HG02970 (cell line): ENCODE results near the gene METTL15.
A peak's percentile ranks its signal among the peaks of the same experiment; 100 is the strongest.
"Not testable (repeated sequence)": the region's sequence is repeated elsewhere in the genome, so short reads cannot be mapped to it uniquely, and the experiment has no call there.

Source experiments
- ATAC-seq: cut with Tn5 transposase; IDR thresholded peaks from one replicate; pipeline ENCODE4 v1.9.1; 2021; ENCODE audit warnings: mild to moderate bottlenecking, moderate library complexity, moderate number of reproducible peaks; ENCODE audit not compliant: unreplicated experiment, low FRiP score

Gene METTL15, protein sequence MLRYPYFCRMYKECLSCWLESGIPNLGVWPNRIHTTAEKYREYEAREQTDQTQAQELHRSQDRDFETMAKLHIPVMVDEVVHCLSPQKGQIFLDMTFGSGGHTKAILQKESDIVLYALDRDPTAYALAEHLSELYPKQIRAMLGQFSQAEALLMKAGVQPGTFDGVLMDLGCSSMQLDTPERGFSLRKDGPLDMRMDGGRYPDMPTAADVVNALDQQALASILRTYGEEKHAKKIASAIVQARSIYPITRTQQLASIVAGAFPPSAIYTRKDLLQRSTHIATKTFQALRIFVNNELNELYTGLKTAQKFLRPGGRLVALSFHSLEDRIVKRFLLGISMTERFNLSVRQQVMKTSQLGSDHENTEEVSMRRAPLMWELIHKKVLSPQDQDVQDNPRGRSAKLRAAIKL

DNA sequence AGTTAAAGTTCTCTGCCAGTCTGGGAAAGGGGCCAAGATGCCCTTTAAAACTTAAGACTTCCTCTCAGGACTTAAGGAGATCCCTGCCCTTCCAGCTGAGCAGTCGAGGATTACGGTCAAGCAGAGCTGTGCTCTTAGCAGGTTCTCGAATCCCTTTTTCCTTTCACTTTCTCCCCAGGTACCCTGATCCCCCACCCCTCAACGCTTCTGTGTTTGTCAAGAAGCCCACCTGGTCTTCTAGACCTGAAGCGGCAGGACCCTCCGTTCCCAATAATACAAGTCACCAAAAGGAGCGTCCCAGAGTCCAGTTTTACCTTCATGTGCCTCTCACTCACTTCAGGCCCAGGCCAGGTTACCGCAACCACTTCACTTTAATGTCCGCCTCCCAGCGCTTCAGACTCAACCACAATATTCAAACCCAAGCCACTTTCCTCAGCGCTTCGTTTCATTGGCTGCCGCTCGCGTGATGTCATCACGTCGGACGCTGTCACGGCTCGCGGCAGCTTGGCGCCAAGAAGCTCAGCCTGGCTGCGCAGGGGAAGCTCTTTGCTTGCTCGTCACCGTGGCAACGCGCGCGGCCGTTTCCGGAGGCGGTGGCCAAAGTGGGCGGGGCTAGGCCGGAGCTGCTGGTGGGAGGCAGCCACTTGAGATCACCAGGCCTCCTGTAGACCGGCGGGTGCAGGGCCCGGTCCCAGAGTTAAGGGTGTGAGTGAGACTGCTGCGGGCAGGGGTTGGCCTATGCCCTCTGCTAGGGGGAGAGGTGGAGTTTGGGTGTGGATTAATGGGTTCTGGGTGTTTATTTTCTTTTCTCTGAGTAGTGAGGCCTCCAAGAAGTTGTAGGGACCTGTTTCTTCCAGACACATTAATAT, at the start of gene METTL15, which contains the start of gene KIF18A:
Gene METTL15 (plus strand): TSS at position 639 of the 869 bp plus-strand sequence. CDS start 4,947 bp downstream, outside the sequence.
Gene KIF18A (minus strand): TSS at position 407 of the 869 bp plus-strand sequence. CDS start 10,209 bp downstream, outside the sequence.
- ATAC-seq: peak; percentile 96

GRCh38 chr11:28071305-28071704, 36.9 kb upstream of the METTL15 start:
- ATAC-seq: no peak

- ATAC-seq: no peak
Measured at GRCh38 chr11:28072321-28072720, 35.9 kb upstream of the METTL15 start.

DNA sequence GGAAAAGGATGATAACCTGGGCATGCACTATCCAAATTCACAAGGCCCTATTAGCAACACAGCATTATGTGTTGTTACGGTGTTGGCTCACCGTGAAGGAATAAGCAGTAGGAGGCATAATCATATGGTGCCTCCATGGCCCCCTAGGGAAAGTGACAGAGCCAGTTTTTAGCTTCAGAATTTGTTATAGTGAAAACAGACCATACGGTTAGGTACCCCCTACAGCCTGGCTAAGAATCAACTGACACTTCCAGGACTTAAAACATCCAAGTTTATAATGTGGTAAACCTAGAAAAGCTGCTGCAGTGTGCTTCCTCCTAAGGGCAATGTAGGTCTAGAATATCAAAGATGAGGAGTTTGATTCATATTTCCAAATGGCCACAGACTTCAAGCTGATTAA, 30.7 kb upstream of the METTL15 start:
- no peak for ATAC-seq

DNA sequence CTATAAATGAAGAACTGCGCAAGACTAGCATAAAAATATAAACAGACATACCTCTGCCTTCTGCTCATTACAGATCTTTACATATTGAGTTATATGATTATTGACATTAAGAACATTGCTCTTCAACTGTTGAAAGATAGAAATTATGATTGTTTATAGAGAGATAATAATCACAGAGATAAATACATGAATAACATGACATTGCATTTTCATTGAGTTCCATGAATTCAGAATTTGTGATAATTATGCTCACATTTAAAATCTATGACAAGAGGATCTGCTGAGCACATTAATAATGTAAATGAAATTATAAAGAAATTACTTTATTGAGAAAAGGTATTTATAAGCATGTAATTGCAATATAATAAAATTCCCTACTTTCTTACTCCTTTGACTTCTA, 25.1 kb upstream of the METTL15 start:
- ATAC-seq: no peak

- no peak for ATAC-seq
Measured at GRCh38 chr11:28086569-28086968, 21.6 kb upstream of the METTL15 start.

DNA sequence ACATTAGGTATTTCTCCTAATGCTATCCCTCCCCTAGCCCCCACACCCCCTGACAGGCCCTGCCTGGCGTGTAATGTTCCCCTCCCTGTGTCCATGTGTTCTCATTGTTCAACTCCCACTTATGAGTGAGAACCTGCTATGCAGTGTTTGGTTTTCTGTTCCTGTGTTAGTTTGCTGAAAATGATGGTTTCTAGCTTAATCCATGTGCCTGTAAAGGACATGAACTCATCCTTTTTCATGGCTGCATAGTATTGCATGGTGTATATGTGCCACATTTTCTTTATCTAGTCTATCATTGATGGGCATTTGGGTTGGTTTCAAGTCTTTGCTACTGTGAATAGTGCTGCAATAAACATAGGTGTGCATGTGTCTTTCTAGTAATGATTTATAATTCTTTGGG, 21.0 kb upstream of the METTL15 start:
- ATAC-seq: not testable (repeated sequence)

- not testable (repeated sequence) for ATAC-seq
Measured at GRCh38 chr11:28087693-28088092, 20.5 kb upstream of the METTL15 start.

- ATAC-seq: no peak
Measured at GRCh38 chr11:28089378-28089777, 18.8 kb upstream of the METTL15 start.

DNA sequence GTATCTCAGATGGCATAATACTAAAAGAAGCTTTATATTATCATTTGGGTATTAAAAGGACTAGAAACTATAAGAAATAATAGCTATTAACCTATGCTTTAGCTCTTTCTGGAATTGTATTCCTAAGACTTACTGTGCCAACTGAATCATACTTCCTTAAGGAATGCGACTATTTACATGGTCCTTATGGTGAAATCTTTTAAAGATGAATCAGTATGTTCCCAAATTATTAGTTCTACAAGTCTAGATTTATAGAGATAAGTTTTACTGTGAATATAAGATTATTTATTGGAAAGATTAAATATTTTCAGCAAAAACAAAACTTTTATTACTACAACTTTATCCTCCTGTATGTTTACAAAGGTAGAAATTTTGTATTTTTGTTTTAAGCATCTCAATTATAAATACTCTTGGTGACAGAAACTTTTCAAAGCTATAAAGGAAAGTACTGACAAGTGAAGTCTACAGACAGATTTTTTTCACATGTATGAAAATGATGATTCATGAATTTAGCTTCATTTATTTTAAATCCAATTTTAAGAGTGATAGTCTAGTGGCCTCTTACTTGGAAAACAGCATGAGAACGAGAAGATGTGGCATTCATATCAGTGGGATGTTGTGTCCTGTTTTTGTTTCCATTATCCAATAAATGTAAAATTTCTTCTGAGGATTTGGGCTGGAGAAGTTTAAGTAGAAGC, 18.0 kb upstream of the METTL15 start:
- ATAC-seq: no peak

GRCh38 chr11:28092786-28093185, 15.4 kb upstream of the METTL15 start:
- ATAC-seq: no peak

DNA sequence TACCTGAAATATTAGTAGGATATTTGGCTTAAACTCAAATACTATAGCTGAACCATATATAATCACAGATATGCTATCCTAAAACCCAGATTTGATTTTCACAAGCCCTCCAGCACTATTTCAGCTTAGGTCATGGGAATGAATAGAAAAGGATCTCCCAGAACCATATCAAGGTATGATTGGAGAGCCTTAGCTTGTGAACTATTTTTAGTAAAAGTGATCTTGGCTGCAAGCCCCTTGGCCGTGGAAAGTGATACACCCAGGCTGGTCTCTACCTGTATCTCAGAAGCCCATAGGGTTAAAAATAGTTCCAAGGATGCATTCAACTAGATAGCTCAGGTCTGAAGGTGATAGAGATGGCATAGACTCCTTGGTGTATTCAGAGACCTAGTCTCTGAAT, 9.9 kb upstream of the METTL15 start:
- no peak for ATAC-seq

GRCh38 chr11:28099715-28100114, 8.5 kb upstream of the METTL15 start:
- no peak for ATAC-seq

- no peak for ATAC-seq
Measured at GRCh38 chr11:28100665-28101064, 7.5 kb upstream of the METTL15 start.

DNA sequence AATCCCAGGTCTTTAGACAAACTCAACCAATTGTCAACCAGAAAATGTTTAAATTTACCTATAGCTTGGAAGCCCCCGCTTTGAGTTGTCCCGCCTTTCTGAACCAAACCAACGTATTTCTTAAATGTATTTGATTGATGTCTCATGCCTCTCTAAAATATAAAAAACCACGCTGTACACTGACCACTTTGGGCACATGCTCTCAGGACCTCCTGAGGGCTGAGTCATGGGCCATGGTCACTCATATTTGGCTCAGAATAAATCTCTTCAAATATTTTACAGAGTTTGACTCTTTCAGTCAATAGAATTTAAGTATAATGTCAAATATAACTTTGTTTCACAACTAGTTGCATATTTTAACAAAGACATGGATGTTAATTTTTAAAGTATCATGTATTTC, 5.9 kb upstream of the METTL15 start:
- not testable (repeated sequence) for ATAC-seq

DNA sequence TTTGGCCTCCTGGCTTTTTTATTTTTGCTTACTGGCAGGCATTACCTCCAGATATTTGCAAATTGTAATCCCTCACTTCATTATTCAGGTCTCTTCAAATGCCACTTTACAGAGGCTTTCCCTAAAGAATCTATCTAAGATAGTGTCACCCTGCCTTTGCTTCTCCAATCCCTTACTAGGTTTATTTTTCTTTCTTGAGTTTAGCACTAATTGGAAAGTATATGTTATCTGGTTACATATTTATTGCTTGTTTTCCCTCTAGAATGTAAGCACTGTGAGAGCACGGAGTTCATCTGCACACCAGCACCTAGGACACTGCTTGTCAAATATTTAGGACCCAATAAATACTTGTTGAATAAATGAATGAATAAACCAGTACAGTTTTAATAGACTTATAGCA, 3.8 kb upstream of the METTL15 start:
- no peak for ATAC-seq

DNA sequence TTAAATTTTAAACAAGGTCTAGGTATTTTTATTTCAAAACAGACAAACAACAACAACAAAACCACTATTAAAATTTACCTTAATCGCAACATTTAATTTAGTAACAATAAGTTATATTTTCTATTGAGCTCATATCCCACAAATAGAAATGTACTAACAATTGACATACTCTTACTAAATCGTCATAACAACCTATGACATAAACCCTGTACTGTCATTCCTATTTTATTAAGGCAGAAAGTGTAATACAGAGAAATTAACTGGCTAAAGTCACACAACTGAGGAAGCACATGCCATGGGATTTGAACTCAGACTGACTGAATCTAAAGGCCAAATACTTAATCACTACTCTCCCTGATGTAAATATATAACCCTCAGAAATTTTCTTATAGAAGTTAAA, 3.2 kb upstream of the METTL15 start:
- no peak for ATAC-seq

- no peak for ATAC-seq
Measured at GRCh38 chr11:28105869-28106268, 2.3 kb upstream of the METTL15 start.

DNA sequence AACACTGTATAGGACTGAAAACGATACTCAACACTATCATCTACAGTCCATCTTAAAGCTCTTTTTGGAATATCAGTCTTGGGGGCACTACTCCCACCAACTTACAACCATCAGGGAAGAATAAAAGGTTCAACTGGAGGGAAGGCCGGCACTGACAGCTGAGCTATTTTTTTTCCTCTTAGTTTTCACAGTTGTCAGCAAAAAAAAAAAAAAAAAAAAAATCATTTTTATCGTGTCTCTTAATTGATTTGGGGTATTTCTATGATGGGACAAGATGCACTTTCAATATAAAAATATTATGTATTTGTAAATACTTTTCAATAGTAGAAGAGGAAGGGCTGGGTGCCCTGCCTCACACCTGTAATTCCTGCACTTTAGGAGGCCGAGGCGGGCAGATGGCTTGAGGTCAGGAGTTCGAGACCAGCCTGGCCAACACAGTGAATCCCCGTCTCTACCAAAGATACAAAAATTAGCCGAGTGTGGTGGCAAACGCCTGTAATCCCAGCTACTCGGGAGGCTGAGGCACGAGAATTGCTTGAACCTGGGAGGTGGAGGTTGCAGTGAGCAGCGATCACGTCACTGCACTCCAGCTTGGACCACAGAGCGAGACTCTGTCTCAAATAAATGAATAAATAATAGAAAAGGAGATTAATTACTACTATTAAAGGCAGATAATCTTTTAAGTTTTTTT, 1.7 kb upstream of the METTL15 start:
- ATAC-seq: no peak

- ATAC-seq: no peak
Measured at GRCh38 chr11:28107191-28107749, 918 bp upstream of the METTL15 start.
